Measurements from ENCODE around the gene NSUN4. TPM values are rescaled to one million over a fixed set of nuclear protein-coding genes. Genes with fewer than 3 reads are reported as not detected.

Gene NSUN4
- total and polyA plus RNA-seq, 9 donors: 12.2 to 35.2 (median 17.4) TPM

- no peak overlapping the region for H3K4me3 ChIP-seq
- H3K36me3 ChIP-seq: no peaks in the 10 kb centered on the region
- WGBS, 3 donors: 91 to 100% (median 100%) methylated on average over 1 of the region's 1 CpG
- no peaks in the 10 kb centered on the region for H3K9me3 ChIP-seq
- H3K27ac ChIP-seq: no peak overlapping the region
- no peak for TF ChIP-seq POLR2A (IDR thresholded peaks at IDR 0.05)
- no peak for TF ChIP-seq CTCF (IDR thresholded peaks at IDR 0.05)
- TF ChIP-seq EP300 (IDR thresholded peaks at IDR 0.05): no peak
- H3K27me3 ChIP-seq: no peaks in the 10 kb centered on the region
- no peaks in the 10 kb centered on the region for H3K4me1 ChIP-seq (ENCODE audit: insufficient read depth)
- no peak for DNase-seq
- intact Hi-C loops (cut with DNase I): no loop called here
Observed at GRCh38 chr1:46379996-46380395, 39.4 kb downstream of the NSUN4 start.

GRCh38 chr1:46380508-46380907, 39.9 kb downstream of the NSUN4 start:
- Histone ChIP-seq H3K9me3 (no peaks in the 10 kb centered on the region), H3K4me3 (no peak overlapping the region), H3K27ac (no peak overlapping the region), H3K36me3 (no peaks in the 10 kb centered on the region), H3K27me3 (no peaks in the 10 kb centered on the region), H3K4me1 (ENCODE audit: insufficient read depth) (no peaks in the 10 kb centered on the region)
- TF ChIP-seq EP300 (IDR thresholded peaks at IDR 0.05) (no peak), CTCF (IDR thresholded peaks at IDR 0.05) (no peak), POLR2A (IDR thresholded peaks at IDR 0.05) (no peak)
- intact Hi-C loops (cut with DNase I): no loop called here
- no peak for DNase-seq

GRCh38 chr1:46393510-46393909, 52.9 kb downstream of the NSUN4 start:
- Histone ChIP-seq H3K4me3 (no peak overlapping the region), H3K9me3 (no peaks in the 10 kb centered on the region), H3K36me3 (no peaks in the 10 kb centered on the region), H3K27me3 (no peaks in the 10 kb centered on the region), H3K4me1 (ENCODE audit: insufficient read depth) (no peaks in the 10 kb centered on the region), H3K27ac (no peak overlapping the region)
- intact Hi-C loops (cut with DNase I): no loop called here
- no peak for DNase-seq
- no peak for TF ChIP-seq CTCF (IDR thresholded peaks at IDR 0.05)
- TF ChIP-seq POLR2A (IDR thresholded peaks at IDR 0.05): no peak
- TF ChIP-seq EP300 (IDR thresholded peaks at IDR 0.05): no peak
- 85 to 92% (median 92%) methylated on average over 12 of the region's 12 CpGs for WGBS, 3 donors

GRCh38 chr1:46394108-46394871, 53.7 kb downstream of the NSUN4 start, which contains the start of gene FAAH:
Gene FAAH, plus strand, starts transcription at chr1:46394317. Its CDS starts 32 bp downstream, at chr1:46394349.
- DNase-seq: peak; percentile 48 to 71 (median 64)
- peak within 1 kb of the TSS; percentile 37 for H3K4me3 ChIP-seq
- 2 to 3% (median 3%) methylated on average over 44 to 75 of the region's 75 CpGs for WGBS, 3 donors
- no peaks in the 10 kb centered on the region for H3K27me3 ChIP-seq
- H3K27ac ChIP-seq: no peak within 1 kb of the TSS
- intact Hi-C loops (cut with DNase I): no loop called here
- TF ChIP-seq EP300 (IDR thresholded peaks at IDR 0.05) (no peak), CTCF (IDR thresholded peaks at IDR 0.05) (no peak), POLR2A (IDR thresholded peaks at IDR 0.05) (no peak)
- H3K4me1 ChIP-seq (ENCODE audit: insufficient read depth): no peaks in the 10 kb centered on the region
- H3K9me3 ChIP-seq: no peaks in the 10 kb centered on the region
- H3K36me3 ChIP-seq: no peaks in the 10 kb centered on the region

Data from ovary (tissue), 9 donors.